Stimulated activated CD8-positive, alpha-beta memory T cell treated with anti-CD3 and anti-CD28 coated beads, Interleukin-15, amount 100 ng/mL, for 48 hours (primary cell): ENCODE measurements around the gene DDI2.

Experiments used
- DNase-seq, 2 donors: peaks; one replicate each; pipeline ENCODE4 v3.0.0-alpha.2; 2020; ENCODE audit warnings: low read depth in 2 of 2

The DDI2 gene

DNA sequence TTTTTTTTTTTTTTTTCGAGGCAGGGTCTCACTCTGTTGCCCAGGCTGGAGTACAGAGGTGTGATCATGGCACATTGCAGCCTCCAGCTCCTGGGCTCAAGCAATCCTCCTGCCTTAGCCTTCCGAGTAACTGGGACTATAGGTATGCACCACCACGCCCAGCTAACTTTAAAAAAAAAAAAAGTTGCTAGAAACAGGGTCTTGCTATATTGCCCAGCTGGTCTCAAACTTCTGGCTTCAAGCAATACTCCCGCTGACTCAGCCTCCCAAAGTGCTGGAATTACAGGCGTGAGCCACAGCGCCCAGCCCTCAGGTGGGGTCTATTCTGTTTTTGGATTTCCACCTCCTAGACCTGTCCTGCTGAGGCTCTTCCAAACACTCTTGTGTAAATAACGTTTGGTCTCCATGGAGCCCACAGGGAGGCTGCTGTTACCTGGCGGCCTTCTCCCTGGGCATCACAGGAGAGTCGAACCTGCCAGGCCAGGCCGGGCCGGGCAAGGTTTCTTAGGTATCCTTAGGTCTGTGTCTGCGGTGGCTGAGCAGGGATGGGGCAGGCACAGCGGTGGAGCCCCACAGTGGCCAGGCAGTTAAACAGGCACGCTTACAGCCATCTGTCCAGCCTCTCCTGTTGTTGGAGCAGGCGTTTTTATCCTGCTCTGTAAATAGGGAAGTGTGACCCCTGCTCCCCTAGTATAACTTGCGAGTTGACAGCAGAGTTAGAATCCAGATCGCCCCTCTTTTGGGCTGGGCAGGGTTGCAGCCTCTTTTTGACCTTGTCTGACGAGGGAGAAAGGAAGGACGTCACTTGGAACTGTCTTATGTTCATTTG lies 85.7 kb downstream of the DDI2 start:
- no peak for DNase-seq

DNA sequence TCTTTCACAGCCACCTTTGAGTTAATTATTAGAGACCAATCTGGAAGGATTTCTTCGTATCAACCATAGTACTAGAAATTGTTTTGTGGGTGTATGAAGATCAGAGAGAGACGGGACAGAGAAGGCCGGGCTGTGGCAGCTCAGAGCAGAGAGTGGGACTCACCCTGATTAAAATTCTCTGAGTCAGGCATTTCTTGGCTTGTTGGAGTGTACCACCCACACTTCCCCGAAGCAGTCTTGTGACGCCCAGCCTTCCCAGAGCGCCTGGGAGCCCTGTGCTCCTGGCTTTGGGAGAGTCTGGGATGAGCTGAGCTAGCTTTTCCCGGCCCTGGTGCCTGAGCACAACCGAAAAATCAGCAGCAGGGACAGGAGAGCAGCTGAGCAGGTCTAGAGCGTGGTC lies 86.3 kb downstream of the DDI2 start:
- DNase-seq, result no peak

GRCh38 chr1:15704526-15705183 lies 87.4 kb downstream of the DDI2 start:
- DNase-seq, result no peak

- no peak for DNase-seq
These were observed 87.9 kb downstream of the DDI2 start for GRCh38 chr1:15705184-15705566.

DNA sequence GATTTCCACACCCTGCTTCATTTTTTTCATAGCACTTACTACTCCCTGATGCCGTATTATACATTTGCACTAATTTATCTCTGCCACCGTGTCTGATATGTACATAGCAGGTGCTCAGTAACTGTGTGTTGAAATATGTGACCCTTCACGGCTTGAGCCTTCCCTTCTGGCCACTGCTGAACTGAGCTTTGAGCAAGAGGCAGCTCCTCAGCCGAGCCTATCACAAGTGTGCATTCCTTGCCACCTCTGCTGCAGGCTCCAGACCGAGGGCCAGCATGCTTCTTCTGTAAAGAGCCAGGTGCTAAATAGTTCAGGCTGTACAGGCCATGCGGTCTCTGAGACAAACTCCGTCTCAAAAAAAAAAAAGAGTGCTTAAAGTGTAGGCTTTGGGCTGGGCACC lies 89.5 kb downstream of the DDI2 start:
- DNase-seq, result no peak

DNA sequence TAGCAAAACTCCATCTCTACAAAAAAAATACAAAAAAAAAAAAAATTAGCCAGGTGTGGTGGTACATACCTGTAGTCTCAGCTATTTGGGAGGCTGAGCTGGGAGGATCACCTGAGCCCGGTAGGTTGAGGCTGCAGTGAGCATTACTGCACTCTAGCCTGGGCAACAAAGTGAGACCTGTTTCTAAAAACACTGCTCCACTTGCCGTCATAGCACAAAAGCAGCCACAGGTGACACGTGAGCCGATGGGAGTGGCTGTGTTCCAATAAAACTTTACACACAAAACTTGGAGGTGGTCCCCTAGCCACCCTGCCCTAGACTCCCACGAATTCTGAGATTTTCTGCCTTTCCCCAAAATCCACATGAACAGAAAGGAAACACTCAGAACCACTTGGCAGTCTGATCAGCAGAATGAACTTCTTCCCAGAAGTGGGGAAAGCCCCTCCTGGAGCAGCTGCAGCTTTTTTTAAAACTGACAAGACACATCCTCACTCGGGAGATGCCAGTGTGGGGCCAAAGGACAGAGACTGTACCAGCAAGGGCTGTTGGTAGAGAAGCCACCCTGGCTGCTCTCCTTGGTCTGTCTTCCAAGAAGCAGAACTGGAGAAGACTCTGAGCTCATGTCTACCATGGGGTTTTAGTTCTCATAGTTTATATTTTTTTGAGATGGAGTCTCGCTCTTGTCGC lies 90.1 kb downstream of the DDI2 start:
- no peak for DNase-seq

GRCh38 chr1:15708486-15709137 lies 91.4 kb downstream of the DDI2 start:
- no peak for DNase-seq

GRCh38 chr1:15709226-15709625 lies 92.0 kb downstream of the DDI2 start:
- no peak for DNase-seq

- DNase-seq, result no peak
These were observed 94.9 kb downstream of the DDI2 start for GRCh38 chr1:15712168-15712567.

GRCh38 chr1:15714406-15715136 lies 97.3 kb downstream of the DDI2 start:
- no peak for DNase-seq

DNA sequence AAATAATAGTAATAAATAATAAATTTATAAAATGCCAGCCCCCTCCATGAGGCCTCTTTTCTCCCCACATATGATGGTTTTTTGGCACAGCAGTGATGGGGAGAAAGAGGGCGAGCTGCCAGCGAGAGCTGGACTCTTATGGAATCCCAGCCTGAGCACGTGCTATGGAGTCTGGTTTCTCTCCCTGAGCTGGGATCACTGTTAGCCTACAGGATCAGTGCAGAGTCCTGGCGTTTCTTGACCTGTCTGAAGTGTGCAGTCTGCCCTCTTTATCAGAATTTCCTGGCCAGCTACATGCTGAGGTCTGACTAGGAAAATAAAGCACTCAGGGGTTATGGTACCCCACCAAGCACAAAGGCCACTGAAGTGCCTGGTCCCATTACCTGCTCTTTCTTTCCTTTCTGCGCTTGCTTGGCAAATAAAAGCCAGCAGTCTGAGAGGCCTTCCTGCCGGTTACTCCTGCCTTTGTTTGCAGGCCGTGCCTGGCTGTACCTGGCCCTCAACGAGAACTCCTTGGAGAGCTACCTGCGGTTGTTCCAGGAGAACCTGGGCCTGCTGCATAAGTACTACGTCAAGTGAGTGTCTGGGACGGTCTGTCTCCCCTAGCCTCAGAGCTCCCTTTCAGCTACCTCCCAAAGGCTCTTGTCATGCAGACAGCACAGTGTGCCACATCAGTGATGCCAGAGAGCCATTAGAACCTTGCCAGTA lies 100.3 kb downstream of the DDI2 start:
- DNase-seq, result no peak

GRCh38 chr1:15718199-15718601 lies 100.9 kb downstream of the DDI2 start:
- no peak for DNase-seq
